Effector memory CD8-positive, alpha-beta T cell (primary cell): ENCODE results near the gene MACROD1.

ENCODE experiments used
- ATAC-seq: fragments of 150-1000 bp; cut with Tn5 transposase; replicated peaks from 2 replicates; pipeline ENCODE4 v1.10.0; 2021; ENCODE audit warnings: mild to moderate bottlenecking, moderate library complexity
- DNase-seq, 3 experiments: peaks; one replicate each; pipeline ENCODE4 v3.0.0; 2021
- H3K27ac Mint-ChIP-seq, 2 donors: one replicate each; pipeline ENCODE4 v1.8.0; 2022; ENCODE audit warnings: mild to moderate bottlenecking in 2 of 2, mixed read lengths in 2 of 2, moderate library complexity in 2 of 2
- H3K27me3 Mint-ChIP-seq, 2 donors: one replicate each; pipeline ENCODE4 v1.8.0; 2022; ENCODE audit warnings: mixed read lengths in 2 of 2
- H3K36me3 Mint-ChIP-seq: one replicate; pipeline ENCODE4 v1.8.0; 2022; ENCODE audit warnings: mild to moderate bottlenecking, moderate library complexity, mixed read lengths; ENCODE audit not compliant: insufficient read depth
- H3K4me1 Mint-ChIP-seq, 2 donors: one replicate each; pipeline ENCODE4 v1.8.0; 2022; ENCODE audit warnings: low read depth in 2 of 2, mixed read lengths in 2 of 2
- H3K4me3 Mint-ChIP-seq, 2 donors: one replicate each; pipeline ENCODE4 v1.8.0; 2022; ENCODE audit warnings: mild to moderate bottlenecking in 2 of 2, mixed read lengths in 2 of 2, moderate library complexity in 2 of 2
- H3K9me3 Mint-ChIP-seq, 2 donors: one replicate each; pipeline ENCODE4 v1.8.0; 2022; ENCODE audit warnings: mixed read lengths in 2 of 2

Gene MACROD1

DNA sequence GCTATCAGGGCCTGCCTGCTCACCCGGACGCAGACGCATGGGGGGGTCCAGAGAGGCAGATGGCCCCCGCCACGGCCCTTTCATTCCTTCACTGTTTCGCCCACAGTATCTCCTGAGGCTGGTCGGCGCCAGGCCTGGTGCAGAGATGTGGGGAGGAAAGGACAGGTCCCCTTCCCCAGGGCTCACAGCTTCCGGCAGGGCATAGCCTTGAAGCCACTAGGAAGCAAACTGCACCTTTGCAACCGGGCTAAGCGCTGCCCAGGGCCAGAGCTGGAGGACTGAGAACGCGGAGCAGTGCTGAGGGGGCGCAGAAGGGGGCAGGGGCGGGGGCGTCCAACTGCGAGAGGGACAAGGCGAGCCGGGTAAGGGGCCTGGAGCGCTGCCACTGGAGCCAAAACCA lies 150.4 kb downstream of the MACROD1 start:
- Mint-ChIP-seq H3K36me3 (peaks cover 3% of the 10 kb centered on the region), H3K4me1 (peaks cover 0 to 3% of the 10 kb centered on the region in 2 donors), H3K4me3 (no peak overlapping the region), H3K9me3 (peaks cover 5 to 9% of the 10 kb centered on the region in 2 donors), H3K27me3 (peaks cover 0 to 7% of the 10 kb centered on the region in 2 donors), H3K27ac (no peak overlapping the region)
- DNase-seq (no peak), ATAC-seq (no peak)

DNA sequence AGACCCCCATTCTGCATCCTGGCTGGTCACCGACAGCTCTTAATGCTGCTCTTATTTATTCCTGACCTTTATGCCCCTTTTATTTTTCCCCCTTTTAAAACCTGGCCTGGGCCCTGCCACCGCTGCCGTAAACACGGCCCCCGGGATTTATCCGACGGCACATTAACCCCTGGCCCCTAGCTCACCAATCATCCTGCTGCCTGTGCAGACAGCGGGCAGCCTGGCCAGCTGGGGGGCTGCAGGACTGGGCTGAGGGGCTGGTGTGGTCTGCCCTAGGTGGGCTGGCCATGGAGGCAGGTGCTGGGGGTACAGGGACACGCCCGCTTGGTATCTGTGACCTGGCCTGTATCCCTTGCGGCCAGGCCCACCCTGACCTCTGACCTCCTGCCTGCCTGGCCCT lies 151.6 kb downstream of the MACROD1 start:
- ATAC-seq, result no peak
- peaks cover 0 to 7% of the 10 kb centered on the region in 2 donors for H3K4me1 Mint-ChIP-seq
- H3K9me3 Mint-ChIP-seq, result peaks cover 10 to 14% of the 10 kb centered on the region in 2 donors
- no peak overlapping the region for H3K4me3 Mint-ChIP-seq
- peaks cover 3% of the 10 kb centered on the region for H3K36me3 Mint-ChIP-seq
- DNase-seq, result no peak
- H3K27ac Mint-ChIP-seq, result no peak overlapping the region
- H3K27me3 Mint-ChIP-seq, result peaks cover 0 to 14% of the 10 kb centered on the region in 2 donors

DNA sequence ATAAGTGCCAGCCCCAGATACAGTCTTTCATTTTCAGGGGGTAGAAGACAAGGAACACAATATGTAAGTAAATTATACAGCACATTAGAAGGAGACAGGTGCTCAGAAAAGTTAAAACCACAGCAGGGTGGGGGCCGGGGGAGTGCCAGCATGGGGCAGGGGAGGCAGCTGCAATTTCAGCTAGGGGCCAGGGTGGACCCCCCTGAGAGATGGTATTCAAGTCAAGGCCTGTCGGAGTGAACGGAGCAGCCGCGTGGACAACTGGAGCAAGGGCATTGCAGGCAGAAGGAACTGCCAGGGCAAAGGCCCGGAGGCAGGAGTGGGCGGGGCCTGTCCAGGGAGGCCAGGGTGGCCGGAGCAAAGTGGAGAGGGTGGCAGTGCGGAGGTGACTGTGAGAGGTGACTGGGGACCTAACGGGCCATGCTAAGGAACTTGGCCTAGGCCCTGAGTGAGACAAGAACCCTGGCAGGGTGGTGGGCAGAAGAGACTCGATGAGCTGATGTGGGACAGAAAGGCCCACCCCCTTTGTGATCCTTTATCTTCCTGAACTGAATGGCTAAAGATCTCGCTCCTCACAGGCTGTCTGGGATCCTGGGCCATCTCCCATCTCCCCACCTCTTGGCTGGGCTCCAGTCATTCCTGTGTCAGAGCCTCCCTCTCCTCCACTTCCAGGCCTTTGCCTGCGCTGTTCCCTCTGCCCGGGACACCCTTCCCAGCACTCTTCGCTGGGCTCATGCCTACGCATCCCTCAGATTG lies 152.6 kb downstream of the MACROD1 start:
- DNase-seq (no peak), ATAC-seq (no peak)
- Mint-ChIP-seq H3K4me1 (peaks cover under 1 to 7% of the 10 kb centered on the region in 2 donors), H3K27me3 (peaks cover 1 to 18% of the 10 kb centered on the region in 2 donors), H3K4me3 (no peak overlapping the region), H3K36me3 (peaks cover 3% of the 10 kb centered on the region), H3K27ac (no peak overlapping the region), H3K9me3 (peaks cover 10 to 14% of the 10 kb centered on the region in 2 donors)

- peaks cover 10 to 14% of the 10 kb centered on the region in 2 donors for H3K9me3 Mint-ChIP-seq
- H3K4me3 Mint-ChIP-seq, result no peak overlapping the region
- peaks cover 14 to 25% of the 10 kb centered on the region in 2 donors for H3K4me1 Mint-ChIP-seq
- peaks cover 21 to 37% of the 10 kb centered on the region in 2 donors for H3K27me3 Mint-ChIP-seq
- no peak overlapping the region for H3K27ac Mint-ChIP-seq
- DNase-seq, result no peak
- no peak for ATAC-seq
- peaks cover 3% of the 10 kb centered on the region for H3K36me3 Mint-ChIP-seq
These were observed 154.5 kb downstream of the MACROD1 start for GRCh38 chr11:64011371-64011770.

GRCh38 chr11:64010783-64011182 lies 155.1 kb downstream of the MACROD1 start:
- ATAC-seq (no peak), DNase-seq (no peak)
- Mint-ChIP-seq H3K36me3 (peaks cover 3% of the 10 kb centered on the region), H3K4me3 (no peak overlapping the region), H3K9me3 (peaks cover 10 to 14% of the 10 kb centered on the region in 2 donors), H3K4me1 (peaks cover 14 to 25% of the 10 kb centered on the region in 2 donors), H3K27me3 (peaks cover 22 to 43% of the 10 kb centered on the region in 2 donors), H3K27ac (peak overlapping the region in 1 of 2 donors; percentile 74)

DNA sequence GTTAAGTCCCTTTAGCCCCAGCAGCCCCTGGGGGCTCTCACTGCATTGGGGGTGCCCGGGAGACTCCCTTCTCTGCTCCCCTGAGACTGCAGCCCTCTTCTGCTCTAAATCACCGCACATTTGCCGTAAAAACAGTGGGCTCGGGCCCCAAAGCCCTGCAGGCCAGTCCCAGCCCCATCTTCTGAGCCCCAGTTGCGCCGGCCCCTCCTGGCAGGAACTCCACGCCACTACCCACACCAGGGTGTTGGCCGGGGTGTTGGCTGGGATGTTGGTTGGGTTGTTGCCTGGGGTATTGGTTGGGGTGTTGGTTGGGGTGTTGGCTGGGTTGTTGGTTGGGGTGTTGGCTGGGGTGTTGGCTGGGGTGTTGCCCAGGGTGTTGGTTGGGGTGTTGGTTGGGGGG lies 156.2 kb downstream of the MACROD1 start:
- peaks cover 10 to 14% of the 10 kb centered on the region in 2 donors for H3K9me3 Mint-ChIP-seq
- ATAC-seq (no peak), DNase-seq (no peak)
- H3K4me3 Mint-ChIP-seq, result no peak overlapping the region
- peaks cover 22 to 43% of the 10 kb centered on the region in 2 donors for H3K27me3 Mint-ChIP-seq
- peaks cover 14 to 25% of the 10 kb centered on the region in 2 donors for H3K4me1 Mint-ChIP-seq
- no peak overlapping the region for H3K27ac Mint-ChIP-seq
- peaks cover 3% of the 10 kb centered on the region for H3K36me3 Mint-ChIP-seq

- no peak for DNase-seq
- peaks cover 3% of the 10 kb centered on the region for H3K36me3 Mint-ChIP-seq
- H3K27me3 Mint-ChIP-seq, result peaks cover 22 to 43% of the 10 kb centered on the region in 2 donors
- H3K4me3 Mint-ChIP-seq, result no peak overlapping the region
- H3K27ac Mint-ChIP-seq, result no peak overlapping the region
- no peak for ATAC-seq
- peaks cover 14 to 25% of the 10 kb centered on the region in 2 donors for H3K4me1 Mint-ChIP-seq
- peaks cover 10 to 14% of the 10 kb centered on the region in 2 donors for H3K9me3 Mint-ChIP-seq
These were observed 156.8 kb downstream of the MACROD1 start for GRCh38 chr11:64008914-64009633.

DNA sequence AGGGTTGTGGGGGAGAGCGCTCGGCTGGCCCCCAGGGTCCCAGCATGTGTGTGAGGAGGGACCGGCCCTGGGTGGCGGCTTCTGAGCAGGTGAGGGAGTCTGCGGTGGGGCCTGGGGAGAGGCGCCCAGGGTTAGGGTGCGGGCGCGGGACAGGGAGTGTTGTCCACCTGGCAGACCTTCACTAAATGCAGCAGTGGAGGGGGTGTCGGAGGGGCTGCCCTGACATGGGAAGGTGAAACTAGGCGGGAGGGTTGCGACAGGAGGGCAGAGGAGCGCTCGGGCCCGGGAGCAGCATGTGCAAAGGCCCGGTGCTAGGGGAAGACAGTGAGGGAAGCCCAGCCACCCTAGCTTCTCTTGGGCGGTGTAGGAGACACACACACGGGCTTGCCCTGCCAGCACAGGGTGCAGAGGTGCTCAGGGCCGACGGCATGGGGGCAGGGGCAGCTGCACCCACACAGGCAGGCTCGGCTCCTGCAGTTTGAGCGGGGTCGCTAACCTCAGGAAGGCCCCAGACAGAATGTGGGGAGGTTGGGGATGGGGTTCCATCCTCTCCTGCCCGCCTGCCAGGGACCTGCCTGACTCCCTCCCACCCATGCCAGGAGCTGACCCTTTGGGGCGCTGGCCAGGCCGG lies 157.5 kb downstream of the MACROD1 start:
- peaks cover 10 to 14% of the 10 kb centered on the region in 2 donors for H3K9me3 Mint-ChIP-seq
- H3K27me3 Mint-ChIP-seq, result peaks cover 22 to 43% of the 10 kb centered on the region in 2 donors
- DNase-seq (no peak), ATAC-seq (no peak)
- H3K4me3 Mint-ChIP-seq, result peak overlapping the region in 1 of 2 donors; percentile 86
- peaks cover 14 to 25% of the 10 kb centered on the region in 2 donors for H3K4me1 Mint-ChIP-seq
- H3K36me3 Mint-ChIP-seq, result peaks cover 3% of the 10 kb centered on the region
- H3K27ac Mint-ChIP-seq, result peak overlapping the region in 1 of 2 donors; percentile 52

DNA sequence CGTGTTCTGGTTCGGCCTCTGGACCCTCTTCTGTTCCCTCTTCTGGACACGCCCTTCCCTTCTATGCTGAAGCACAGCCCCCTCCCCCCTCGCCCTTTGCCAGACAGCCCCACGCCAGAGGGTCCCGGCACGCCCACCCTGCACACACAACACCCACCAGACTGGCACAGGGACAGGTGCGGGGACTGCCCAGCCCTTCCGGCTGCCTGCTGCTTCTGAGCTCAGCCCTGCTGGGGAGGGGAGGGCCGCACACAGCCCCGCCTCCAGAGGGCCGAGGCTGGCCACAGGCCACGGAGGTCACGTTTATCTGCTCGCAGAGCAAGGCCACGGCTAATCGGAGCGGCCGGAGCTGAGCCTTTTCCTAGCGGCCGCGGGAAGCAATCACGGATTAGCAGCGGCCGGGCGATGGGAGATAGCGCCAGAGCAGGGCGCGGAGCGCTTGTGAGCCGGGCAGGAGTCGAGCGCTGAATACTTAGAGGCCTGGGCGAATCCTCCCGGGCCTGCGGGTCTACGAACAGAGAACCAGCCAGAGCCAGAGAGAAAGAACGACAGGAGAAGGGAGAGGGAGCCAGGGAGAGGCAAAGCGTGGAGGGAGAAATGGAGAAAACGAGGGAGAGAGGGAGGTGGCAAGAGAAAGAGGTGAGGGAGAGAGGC lies 158.2 kb downstream of the MACROD1 start:
- H3K27ac Mint-ChIP-seq, result peak overlapping the region in 1 of 2 donors; percentile 52
- H3K4me1 Mint-ChIP-seq, result peaks cover 14 to 25% of the 10 kb centered on the region in 2 donors
- H3K36me3 Mint-ChIP-seq, result peaks cover 3% of the 10 kb centered on the region
- peak overlapping the region; percentile 67 to 86 for H3K4me3 Mint-ChIP-seq
- peaks cover 22 to 43% of the 10 kb centered on the region in 2 donors for H3K27me3 Mint-ChIP-seq
- no peak for DNase-seq
- peak; percentile 79 for ATAC-seq
- H3K9me3 Mint-ChIP-seq, result peaks cover 10 to 14% of the 10 kb centered on the region in 2 donors

DNA sequence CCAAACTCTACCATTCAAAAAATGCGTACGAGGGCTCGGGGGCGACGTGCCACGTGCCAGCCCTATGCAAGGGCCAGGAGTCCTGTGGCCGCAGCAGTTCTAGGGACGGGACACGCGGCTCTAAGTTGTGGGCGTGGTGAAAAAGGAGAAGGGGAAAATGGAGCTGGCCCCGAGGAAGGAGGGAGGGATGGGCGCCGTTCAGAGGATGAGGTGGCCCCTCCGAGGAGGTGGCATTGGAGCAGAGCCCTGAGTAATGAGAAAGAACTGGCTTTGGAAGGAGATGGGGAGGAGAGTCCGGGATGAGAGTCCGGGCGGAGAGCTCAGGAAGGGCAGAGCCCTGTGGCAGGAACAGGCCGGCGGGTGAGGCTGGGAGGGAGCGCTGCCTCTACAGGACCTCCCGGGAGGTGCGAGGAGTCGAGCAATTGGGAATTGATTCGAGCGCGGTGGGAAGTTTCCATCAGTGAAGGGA lies 158.7 kb downstream of the MACROD1 start:
- peaks cover 22 to 43% of the 10 kb centered on the region in 2 donors for H3K27me3 Mint-ChIP-seq
- peaks cover 3% of the 10 kb centered on the region for H3K36me3 Mint-ChIP-seq
- H3K4me1 Mint-ChIP-seq, result peaks cover 14 to 25% of the 10 kb centered on the region in 2 donors
- DNase-seq (no peak), ATAC-seq (peak; percentile 21)
- peak overlapping the region; percentile 67 to 86 for H3K4me3 Mint-ChIP-seq
- H3K9me3 Mint-ChIP-seq, result peaks cover 10 to 14% of the 10 kb centered on the region in 2 donors
- H3K27ac Mint-ChIP-seq, result peak overlapping the region; percentile 16 to 52

DNA sequence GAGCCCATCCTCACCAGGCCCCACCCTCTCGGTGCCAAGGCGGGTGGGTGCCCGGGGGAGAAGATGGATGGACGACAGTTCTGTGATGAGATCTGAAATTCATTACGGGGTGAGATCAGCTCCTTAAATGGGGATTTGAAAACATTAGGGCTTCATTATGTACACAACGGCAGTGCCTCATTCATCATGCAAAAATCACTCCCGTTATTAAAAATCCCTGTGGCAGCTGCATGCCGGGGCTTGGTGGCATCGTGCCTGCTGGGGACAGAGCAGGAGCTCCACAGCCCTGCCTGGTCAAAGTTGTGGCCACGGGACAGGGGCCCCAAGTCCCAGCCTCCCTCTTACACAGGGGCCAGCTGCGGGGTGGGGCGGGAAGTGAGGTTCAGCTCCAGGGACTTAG lies 159.5 kb downstream of the MACROD1 start:
- peaks cover 10 to 14% of the 10 kb centered on the region in 2 donors for H3K9me3 Mint-ChIP-seq
- peaks cover 22 to 43% of the 10 kb centered on the region in 2 donors for H3K27me3 Mint-ChIP-seq
- H3K36me3 Mint-ChIP-seq, result peaks cover 3% of the 10 kb centered on the region
- peaks cover 14 to 25% of the 10 kb centered on the region in 2 donors for H3K4me1 Mint-ChIP-seq
- no peak overlapping the region for H3K27ac Mint-ChIP-seq
- ATAC-seq (no peak), DNase-seq (no peak)
- peak overlapping the region in 1 of 2 donors; percentile 86 for H3K4me3 Mint-ChIP-seq

DNA sequence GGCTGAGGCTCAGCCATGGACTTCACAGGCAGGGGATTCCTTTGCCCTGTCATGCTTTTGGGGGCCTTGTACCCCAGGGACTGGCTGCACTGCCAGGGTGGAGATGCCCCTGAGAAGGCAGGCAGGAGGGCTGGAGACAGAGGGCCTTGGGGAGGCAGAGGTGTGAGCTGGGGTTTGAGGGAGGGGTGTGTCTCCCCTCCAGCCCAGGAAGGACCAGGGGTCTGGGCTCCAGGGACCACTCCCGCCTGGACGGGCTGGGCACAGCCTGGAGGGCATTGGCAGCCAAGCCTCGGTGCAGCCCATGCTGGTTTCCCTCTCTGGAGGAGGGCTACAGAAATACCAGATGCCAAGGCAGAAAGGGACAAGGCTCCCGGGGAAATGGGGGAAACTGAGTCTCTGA lies 160.2 kb downstream of the MACROD1 start:
- ATAC-seq (no peak), DNase-seq (no peak)
- no peak overlapping the region for H3K27ac Mint-ChIP-seq
- H3K36me3 Mint-ChIP-seq, result peaks cover 3% of the 10 kb centered on the region
- no peak overlapping the region for H3K4me3 Mint-ChIP-seq
- peaks cover 22 to 38% of the 10 kb centered on the region in 2 donors for H3K27me3 Mint-ChIP-seq
- peaks cover 6 to 7% of the 10 kb centered on the region in 2 donors for H3K9me3 Mint-ChIP-seq
- H3K4me1 Mint-ChIP-seq, result peaks cover 16 to 23% of the 10 kb centered on the region in 2 donors

GRCh38 chr11:64004590-64004984 lies 161.3 kb downstream of the MACROD1 start:
- Mint-ChIP-seq H3K27me3 (peaks cover 22 to 30% of the 10 kb centered on the region in 2 donors), H3K9me3 (no peaks in the 10 kb centered on the region), H3K4me3 (no peak overlapping the region), H3K4me1 (peaks cover 18 to 21% of the 10 kb centered on the region in 2 donors), H3K27ac (no peak overlapping the region), H3K36me3 (no peaks in the 10 kb centered on the region)
- ATAC-seq (no peak), DNase-seq (no peak)
